CD4-positive, alpha-beta T cell treated with Interleukin-17A for 1 hour (primary cell): ENCODE data around the gene EPHA3.

Experiments used
- DNase-seq: peaks from one replicate; pipeline ENCODE4 v3.0.0-alpha.2; 2020

Gene EPHA3

DNA sequence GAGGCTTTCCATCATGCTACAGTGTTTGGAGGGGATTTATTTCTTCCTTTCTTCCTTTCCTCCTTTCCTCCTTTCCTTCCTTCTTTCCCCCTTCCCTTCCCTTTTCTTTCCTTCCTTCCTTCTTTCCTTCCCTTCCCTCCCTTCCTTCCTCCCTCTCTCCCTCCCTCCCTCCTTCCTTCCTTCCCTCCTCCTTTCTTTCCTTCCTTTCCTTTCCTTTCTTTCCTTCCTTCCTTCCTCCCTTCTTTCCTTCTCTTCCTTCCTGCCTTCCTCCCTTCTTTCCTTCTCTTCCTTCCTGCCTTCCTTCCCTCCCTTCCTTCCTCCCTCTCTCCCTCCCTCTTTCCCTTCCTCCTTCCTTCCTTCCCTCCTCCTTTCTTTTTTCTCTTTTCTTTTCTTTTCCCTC is 127.2 kb downstream of the EPHA3 start:
- DNase-seq, result no peak

GRCh38 chr3:89238846-89239245 is 131.4 kb downstream of the EPHA3 start:
- DNase-seq, result no peak

- no peak for DNase-seq
These were observed 132.4 kb downstream of the EPHA3 start for GRCh38 chr3:89239774-89240173.

- DNase-seq, result no peak
These were observed 138.2 kb downstream of the EPHA3 start for GRCh38 chr3:89245612-89246011.

DNA sequence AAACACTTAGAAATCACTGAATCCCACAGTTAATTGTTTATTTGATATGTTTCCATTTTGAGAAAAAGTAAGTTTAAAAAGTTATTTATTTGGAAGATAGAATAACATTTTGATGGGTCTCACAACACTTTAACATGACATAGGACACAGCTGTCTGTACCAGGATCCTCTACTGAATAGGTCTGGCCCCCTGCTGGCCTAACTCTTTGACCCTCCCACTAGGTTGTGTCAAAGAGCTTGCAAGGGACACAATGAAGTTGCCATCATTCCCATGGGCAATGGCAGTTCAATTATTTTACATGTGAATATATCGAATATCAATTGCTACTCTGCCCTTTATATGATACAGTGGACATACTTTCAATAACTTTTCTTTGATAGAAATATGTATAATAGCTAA is 138.9 kb downstream of the EPHA3 start:
- no peak for DNase-seq

- no peak for DNase-seq
These were observed 143.3 kb downstream of the EPHA3 start for GRCh38 chr3:89250742-89251141.

GRCh38 chr3:89252016-89252415 is 144.6 kb downstream of the EPHA3 start:
- no peak for DNase-seq

- DNase-seq, result no peak
These were observed 145.4 kb downstream of the EPHA3 start for GRCh38 chr3:89252860-89253259.

- no peak for DNase-seq
These were observed 149.0 kb downstream of the EPHA3 start for GRCh38 chr3:89256395-89256794.

DNA sequence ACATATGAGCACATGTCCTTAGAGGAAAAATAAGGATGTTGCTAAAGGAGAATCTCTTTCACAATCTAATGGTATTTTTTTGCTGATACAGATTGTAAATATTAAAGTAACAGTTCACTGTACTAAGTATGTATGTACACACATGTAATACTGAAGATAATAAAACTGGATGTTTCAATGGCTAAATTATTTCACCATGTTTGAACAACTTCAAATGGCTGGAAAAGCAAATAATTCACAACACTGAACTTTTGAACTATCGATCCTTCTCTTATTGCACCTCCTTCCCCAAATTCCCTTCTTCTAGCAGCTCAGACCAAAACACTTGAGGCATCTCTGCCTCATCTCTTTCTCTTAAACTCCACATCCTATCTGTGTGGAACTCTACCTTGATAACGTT is 149.5 kb downstream of the EPHA3 start:
- no peak for DNase-seq

DNA sequence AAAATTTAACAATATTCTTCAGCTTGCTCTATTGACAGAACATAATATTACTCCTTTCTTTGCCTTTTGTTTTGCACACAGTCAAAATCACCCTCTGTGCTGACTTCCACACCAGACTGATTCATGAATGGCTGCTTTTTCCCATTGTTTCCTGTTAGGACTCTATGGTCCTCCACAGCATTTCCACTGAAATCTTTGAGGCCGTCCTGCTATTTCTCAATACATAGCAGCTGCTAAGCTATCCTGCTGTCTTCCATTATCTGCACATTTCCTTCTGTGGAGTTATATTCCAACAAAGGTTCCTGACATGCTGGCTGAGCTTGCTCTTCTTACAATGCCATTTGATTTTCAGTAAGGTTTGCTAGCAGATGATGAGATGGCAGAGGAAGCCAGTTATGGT is 153.3 kb downstream of the EPHA3 start:
- DNase-seq, result no peak

GRCh38 chr3:89261673-89262072 is 154.3 kb downstream of the EPHA3 start:
- no peak for DNase-seq

- no peak for DNase-seq
These were observed 155.0 kb downstream of the EPHA3 start for GRCh38 chr3:89262309-89262929.

GRCh38 chr3:89264037-89264560 is 156.7 kb downstream of the EPHA3 start:
- DNase-seq, result no peak

GRCh38 chr3:89266074-89266473 is 158.7 kb downstream of the EPHA3 start:
- DNase-seq, result no peak

GRCh38 chr3:89268059-89268458 is 160.6 kb downstream of the EPHA3 start:
- DNase-seq, result no peak

- DNase-seq, result no peak
These were observed 162.8 kb downstream of the EPHA3 start for GRCh38 chr3:89270201-89270600.

- no peak for DNase-seq
These were observed 167.6 kb downstream of the EPHA3 start for GRCh38 chr3:89275001-89275400.

DNA sequence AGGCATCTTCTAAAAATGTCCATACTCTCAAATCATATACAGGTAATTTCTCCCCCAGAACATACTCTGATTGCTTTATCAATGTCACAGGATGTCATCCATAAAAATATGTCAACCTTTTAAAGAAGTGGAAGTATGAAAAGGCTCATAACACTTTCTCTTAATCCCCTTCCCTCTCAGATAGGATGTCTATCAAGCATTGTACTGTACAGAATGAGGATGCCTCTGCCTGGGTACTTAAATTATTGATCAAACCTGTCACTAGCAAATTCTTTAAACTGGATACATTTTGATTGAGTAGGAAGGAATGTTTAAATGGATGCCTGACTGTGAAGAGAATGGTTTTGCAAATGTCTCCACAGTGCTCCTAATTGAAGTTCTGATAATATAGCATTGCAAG is 168.7 kb downstream of the EPHA3 start:
- DNase-seq, result no peak

GRCh38 chr3:89278302-89279025 is 171.0 kb downstream of the EPHA3 start:
- no peak for DNase-seq

DNA sequence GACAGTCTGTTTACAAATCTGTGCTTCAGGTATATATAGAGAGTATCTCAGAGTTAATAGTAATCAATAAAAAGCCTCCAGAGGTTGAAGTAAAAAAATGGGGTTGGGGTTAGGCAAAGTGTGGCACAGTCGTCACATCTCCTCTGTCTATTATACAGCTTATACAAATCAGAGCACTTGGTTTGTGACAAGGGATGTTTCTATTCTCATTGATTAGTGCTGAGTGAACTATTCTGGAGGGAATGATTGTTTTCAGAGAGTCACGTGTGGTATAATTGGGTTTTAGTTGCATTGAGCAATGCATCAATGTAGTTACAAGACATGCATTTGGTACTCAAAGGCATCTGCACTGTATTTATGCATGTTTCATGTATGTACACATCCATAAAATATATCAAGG is 172.9 kb downstream of the EPHA3 start:
- no peak for DNase-seq

- no peak for DNase-seq
These were observed 173.5 kb downstream of the EPHA3 start for GRCh38 chr3:89280822-89281365.

- DNase-seq, result no peak
These were observed 180.6 kb downstream of the EPHA3 start for GRCh38 chr3:89287902-89288508.
